HG02973 (cell line): ENCODE data around the gene NRL.
A peak's percentile ranks its signal among the peaks of the same experiment; 100 is the strongest.

Experiments used
- ATAC-seq: cut with Tn5 transposase; IDR thresholded peaks from one replicate; pipeline ENCODE4 v1.9.1; 2021; ENCODE audit warnings: moderate library complexity; ENCODE audit not compliant: unreplicated experiment

NRL gene

DNA sequence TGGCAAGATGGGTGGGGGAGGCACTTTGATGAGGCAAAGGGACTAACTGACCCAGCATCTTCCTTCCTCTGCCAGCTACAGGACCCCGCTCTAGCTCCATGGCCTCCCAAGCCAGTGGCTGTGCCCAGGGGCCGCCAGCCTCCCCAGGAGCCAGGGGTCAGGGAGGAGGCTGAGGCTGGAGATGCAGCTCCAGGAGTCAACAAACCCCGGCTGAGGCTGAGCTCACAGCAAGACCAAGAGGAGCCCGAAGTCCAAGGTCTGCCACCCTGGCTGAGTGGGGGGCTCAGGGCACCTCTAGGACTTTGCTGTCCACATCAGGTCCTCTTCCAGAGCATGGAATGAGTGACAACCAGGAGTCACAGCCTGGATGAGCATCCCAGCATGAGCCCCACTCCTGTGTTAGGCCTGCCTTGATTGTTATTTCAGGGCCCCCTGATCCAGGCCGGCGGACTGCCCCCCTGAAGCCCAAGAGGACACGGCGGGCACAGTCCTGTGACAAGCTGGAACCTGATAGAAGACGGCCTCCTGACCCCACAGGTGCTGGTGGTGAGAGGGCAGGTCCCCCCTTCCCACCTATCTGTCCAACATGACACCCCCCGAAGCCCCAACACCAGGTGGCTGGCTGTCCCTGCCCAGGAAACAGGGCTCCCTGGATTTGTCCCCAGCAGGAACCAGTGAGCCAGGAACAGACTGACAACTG is 45.9 kb downstream of the NRL start:
- ATAC-seq: no peak

DNA sequence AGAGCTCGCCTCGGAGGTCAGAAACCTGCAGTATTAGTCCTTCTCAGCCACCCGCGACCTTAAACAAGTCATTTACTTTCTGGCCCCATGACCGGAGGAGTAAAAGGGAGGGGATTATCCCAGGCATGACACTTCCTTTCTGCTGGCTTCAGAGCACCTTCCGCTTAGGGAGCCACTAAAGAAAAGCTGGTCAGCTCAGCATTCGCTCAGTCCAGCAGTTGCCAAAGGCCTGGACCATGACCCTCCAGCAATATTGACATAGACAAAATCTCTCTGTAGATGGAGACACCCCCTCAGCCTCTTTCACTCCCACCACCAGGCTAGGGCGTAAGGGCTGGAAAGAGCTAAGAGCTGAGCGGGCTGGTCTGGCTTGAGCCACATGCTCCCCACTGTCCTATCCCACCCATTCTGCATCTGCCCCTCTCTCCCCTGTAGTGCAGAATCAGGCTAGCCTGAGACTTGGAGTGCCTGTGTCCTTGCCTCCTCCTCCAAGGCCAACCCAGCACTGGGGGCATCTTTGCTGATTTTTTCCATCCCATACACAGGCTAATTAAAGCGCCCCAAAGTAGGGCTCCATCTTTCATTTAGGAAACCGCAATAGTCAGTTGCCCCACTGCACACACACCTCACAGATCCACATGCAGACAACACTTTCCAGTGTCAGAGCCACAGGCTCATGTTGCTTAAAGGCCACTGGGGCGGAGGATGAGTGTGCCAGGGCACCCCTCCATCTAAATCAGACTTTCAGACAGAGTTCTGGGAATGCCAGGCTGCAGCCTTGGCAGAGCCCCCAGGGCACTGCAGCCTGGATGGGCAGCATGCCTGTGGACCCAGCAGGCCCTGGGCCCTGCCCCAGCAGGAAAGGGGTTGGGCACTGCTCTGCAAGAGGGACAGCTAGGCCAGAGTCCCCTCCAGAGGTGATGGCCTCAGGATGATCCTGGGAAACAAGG is 47.3 kb downstream of the NRL start:
- ATAC-seq: no peak

GRCh38 chr14:24066496-24067132 is 48.1 kb downstream of the NRL start:
- no peak for ATAC-seq

DNA sequence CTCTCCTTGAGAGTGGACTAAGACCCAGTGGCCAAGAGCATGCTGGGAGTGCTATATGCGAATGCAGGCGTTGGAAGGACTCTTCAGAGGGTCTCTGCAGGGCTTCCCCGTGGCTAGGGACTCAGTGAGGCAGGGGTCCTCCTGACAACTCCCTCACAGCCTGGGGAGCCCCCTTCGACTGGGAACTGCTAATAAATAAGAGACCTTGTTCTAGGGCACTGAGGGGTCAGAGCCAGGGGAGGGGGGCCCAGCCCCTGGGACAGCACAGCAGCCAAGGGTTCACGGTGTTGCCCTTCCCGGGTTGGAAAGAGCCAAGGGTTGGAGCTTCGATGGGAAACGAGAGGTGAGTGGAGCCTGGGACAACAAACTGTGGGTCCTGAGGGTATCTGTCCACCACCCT is 49.3 kb downstream of the NRL start:
- no peak for ATAC-seq

DNA sequence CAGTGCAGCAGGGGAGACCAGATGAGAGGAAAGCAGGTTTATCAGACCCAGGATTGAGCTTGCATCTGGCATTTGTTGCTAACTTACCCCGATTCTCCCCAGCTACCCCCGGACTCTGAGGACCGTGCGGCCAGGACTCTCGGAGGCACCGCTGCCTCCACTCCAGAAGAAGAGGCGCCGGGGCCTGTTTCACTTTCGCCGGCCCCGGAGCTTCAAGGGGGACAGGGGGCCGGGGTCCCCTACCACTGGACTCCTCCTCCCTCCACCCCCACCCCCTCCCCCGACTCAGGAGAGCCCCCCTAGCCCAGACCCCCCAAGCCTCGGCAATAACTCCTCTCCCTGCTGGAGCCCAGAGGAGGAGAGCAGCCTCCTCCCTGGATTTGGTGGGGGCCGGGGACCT is 49.9 kb downstream of the NRL start:
- ATAC-seq: no peak

GRCh38 chr14:24064091-24064795 is 50.5 kb downstream of the NRL start:
- ATAC-seq: no peak

DNA sequence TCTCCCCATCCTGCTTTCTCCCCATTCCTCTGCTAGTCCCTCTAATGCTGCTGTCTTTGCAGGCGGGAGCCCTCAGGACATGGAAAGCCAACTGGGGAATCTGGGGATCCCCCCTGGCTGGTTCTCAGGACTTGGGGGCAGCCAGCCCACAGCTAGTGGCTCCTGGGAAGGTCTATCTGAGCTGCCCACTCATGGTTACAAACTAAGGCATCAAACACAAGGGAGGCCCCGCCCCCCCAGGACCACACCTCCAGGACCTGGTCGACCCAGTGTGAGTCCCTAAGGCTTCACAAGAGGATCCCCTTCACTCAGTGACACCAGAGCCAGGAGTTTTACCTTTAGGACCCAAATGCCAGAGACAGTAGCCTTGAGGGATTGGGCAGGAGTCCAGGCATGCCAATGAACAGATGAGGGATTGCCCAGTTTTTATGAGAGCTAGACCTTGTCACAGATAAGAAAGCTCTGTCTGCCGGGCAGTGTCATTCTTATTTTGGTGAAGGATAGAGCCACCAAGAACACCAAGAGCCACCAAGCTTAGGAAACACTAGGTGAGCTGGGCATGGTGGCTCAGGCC is 51.4 kb downstream of the NRL start:
- no peak for ATAC-seq

- ATAC-seq: no peak
These were observed 52.4 kb downstream of the NRL start for GRCh38 chr14:24062216-24062980.

GRCh38 chr14:24060984-24061913 is 53.5 kb downstream of the NRL start:
- no peak for ATAC-seq

DNA sequence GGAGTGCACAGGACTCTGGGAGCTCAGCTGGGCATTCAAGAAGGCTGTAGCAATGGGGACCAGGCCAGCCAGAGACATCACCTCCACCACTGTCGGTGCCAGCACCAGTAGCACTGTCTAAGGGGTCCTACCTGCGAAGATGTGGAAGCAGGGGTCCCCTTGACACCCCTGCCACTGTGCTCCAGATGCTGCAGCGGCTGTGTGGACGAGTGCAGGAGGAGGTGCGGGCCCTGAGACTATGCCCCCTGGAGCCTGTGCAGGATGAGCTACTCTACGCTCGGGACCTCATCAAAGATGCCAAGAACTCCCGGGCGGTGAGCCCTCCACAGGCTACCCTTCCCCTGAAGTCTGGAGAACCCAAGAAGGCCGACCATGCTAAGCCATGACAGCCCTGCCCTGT is 54.3 kb downstream of the NRL start:
- no peak for ATAC-seq

DNA sequence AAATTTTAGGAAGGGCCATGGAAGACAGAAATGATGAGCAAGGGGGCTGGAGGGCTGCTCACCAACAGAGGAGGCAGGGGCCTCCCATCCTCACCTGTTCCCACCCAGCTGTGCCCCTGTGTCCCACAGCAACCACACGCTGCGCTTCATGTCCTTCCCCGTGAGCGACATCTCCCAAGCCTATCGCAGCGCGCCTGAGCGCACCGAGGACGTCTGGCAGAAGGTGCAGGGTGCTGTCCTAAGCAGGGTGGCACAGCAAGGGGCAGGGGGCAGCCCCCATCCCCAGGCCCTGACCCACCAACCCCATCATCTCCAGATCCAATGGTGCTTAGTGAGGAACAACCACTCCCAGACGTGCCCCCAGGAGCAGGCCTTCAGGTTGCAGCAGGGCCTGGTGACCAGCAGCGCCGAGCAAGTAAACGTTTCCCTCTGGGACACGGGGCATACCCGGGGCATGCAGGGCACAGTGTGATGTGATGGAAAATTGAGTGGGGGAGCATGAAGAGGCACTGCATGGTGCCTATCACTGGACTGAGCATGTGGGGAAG is 54.8 kb downstream of the NRL start:
- ATAC-seq: no peak

DNA sequence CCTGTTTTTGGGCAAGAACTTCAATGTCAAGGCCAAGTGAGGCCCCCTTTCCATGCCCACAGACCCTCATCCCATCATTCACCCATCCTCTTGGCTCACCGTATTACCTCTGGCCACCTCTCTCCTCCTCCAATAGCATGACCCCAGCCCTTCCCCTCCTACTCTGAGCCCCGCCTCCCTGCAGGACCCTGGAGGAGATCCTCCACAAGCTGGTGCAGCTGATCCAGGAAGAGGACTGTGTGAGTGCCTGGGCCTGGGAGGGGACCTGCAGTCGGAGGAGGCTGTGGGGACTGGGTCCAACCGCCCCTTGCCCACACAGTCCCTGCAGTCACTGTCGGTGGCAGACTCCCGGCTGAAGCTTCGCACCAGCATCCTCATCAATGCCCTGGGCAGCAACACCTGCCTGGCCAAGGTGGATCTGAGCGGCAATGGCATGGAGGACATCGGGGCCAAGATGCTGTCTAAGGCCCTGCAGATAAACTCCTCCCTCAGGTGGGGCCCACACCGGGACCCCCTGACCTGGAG is 55.7 kb downstream of the NRL start:
- no peak for ATAC-seq

- ATAC-seq: peak; percentile 50
These were observed 56.3 kb downstream of the NRL start for GRCh38 chr14:24058260-24058950.

GRCh38 chr14:24057867-24058259 is 56.9 kb downstream of the NRL start:
- no peak for ATAC-seq

DNA sequence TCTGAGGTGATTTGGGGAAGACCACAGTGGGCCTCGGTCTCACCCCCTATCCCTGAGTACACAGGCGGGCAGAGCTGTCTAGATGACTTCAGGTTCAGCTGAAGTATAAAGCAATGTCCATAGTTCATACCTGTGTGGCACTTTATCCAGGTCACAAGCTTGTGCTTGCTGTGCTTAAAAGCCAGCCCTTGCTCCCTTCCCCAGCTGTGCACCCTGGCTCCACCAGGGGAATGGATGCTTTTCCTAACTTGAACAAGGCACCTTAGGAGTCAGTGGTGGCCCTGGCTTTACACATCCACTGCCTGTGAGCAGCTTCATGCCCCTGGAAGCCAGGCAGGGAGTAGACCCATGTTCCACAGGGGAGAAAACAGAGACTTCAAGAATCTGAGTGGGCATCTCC is 57.5 kb downstream of the NRL start:
- no peak for ATAC-seq

GRCh38 chr14:24056800-24057184 is 58.0 kb downstream of the NRL start:
- ATAC-seq: no peak

DNA sequence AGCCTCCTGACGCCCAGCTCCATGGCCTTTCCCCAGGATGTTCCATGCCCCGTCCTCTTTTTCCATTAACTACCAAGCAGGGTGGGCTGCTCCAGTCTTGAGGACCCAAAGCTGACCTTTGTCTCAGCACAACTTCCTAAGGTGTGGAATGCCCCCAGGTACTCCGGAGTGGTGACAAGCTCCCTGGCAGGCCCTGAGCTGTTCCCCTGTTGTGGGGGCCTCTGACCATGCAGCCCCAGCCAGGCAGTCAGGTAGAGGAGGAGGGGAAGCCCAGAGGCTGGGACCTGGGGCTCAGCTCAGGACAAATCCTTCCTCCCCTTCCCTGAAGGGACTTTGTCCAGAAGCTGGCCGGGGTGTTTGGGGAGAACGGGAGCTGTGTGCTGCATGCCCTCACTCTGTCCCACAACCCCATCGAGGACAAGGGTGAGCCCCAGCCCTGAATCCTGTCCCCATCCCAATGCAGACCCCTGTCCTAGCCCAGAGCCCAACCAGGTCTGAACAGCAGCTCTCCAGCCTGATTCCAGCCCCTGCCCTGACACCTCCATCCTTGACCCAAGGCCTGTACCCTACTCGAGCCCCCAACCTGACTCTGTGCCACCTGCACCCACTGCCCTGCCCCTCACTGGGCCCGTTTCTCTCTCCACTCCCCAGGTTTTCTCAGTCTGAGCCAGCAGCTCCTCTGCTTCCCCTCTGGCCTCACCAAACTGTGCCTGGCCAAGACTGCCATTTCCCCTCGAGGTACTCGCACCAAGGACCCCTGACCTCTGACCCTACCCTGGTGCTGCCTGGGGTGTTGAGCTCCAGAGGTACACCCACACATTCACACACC is 58.6 kb downstream of the NRL start:
- no peak for ATAC-seq
